Left ventricle myocardium inferior (tissue), 1 donor: ENCODE results near the gene CSF3. TPM values are rescaled to one million over a fixed set of nuclear protein-coding genes. Genes with fewer than 3 reads are reported as not detected.

ENCODE experiments used
- DNase-seq: peaks from one replicate; pipeline ENCODE4 v3.0.0-alpha.2; 2020
- H3K27ac ChIP-seq: fragments of 200-600 bp; replicated peaks from 2 replicates; pipeline ENCODE4 v1.8.0; 2021
- H3K27me3 ChIP-seq: fragments of 200-600 bp; 2 replicates; pipeline ENCODE4 v1.8.0; 2021; ENCODE audit warnings: low read depth
- H3K36me3 ChIP-seq: fragments of 200-600 bp; 2 replicates; pipeline ENCODE4 v1.8.0; 2021
- H3K4me1 ChIP-seq: fragments of 200-600 bp; 2 replicates; pipeline ENCODE4 v1.8.0; 2021
- H3K4me3 ChIP-seq: fragments of 200-600 bp; 2 replicates; pipeline ENCODE4 v1.8.0; 2021; ENCODE audit warnings: mild to moderate bottlenecking, moderate library complexity
- H3K9me3 ChIP-seq: fragments of 200-600 bp; replicated peaks from 2 replicates; pipeline ENCODE4 v1.8.0; 2021
- CTCF ChIP-seq: fragments of 200-600 bp; IDR thresholded peaks from 2 replicates; pipeline ENCODE4 v1.8.0; 2021; ENCODE audit warnings: antibody characterized with exemption, mild to moderate bottlenecking, borderline replicate concordance
- intact Hi-C: fragments of 100-400 bp; cut with micrococcal nuclease; formaldehyde crosslinking; loops from one replicate; pipeline ENCODE4 v1.11.0; 2022
- total RNA-seq: library from RNA; stranded (reverse); fragmentation: NEBNext Ultra II Directional; extraction: Animal tissue kit (Norgen Biotek cat#: 25700); gene quantifications from one replicate; pipeline ENCODE4 v1.2.1, GENCODE V29; 2021
- donor health status: DM: no; HTN: yes; CAD: no; lungs with severe emphysema.

The CSF3 gene
- total RNA-seq, 1 donor from 2014 or later: not detected

DNA sequence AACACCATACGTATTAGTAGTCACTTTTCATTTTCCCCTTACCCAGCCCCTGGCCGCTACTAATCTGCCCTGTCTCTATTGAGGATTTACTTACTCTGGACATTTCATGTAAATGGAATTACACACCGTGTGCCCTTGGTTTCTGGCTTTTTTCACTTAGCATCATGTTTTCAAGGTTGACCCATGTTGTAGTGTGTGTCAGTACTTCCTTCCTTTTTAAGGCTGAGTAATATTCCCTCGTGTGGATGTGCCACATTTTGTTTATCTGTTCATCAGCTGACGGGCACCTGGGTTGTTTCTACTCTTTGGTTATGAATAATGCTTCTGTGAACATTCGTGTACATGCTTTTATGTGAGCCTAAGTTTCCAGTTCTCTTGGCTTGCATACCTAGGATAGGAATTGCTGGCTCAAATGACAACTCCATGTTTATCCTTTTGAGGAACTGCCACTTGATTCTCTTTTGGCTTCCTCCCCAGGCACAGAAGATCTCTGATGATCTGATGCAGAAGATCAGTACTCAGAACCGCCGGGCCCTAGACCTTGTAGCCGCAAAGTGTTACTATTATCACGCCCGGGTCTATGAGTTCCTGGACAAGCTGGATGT, 26.9 kb upstream of the CSF3 start:
- intact Hi-C loops: no loop called here
- Histone ChIP-seq H3K4me3 (no peak overlapping the region), H3K9me3 (no peaks in the 10 kb centered on the region), H3K27ac (no peak overlapping the region), H3K27me3 (no peaks in the 10 kb centered on the region), H3K4me1 (peaks cover 4% of the 10 kb centered on the region), H3K36me3 (peaks cover 93% of the 10 kb centered on the region)
- TF ChIP-seq CTCF: no peak
- no peak for DNase-seq

DNA sequence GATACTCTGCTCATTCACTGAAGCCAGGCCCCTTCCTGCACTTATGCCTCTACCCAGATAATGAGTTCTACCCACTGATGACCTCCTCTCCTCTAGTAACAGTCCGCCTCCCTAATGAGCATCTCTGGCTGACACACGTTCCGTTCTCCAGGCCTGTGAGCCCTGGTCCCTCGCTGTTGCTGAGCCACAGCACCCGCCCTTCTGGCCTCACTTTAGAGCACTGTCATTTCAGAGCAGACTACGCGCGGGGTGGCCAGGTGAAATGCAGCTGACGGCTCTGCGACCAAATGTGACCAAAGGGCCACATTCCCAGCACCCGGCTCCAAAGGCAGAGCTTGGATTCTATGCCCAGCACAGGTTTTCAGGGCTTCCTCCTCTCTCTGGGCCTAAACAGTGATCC, 20.8 kb upstream of the CSF3 start:
- no peak overlapping the region for H3K27ac ChIP-seq
- no peak for DNase-seq
- no peaks in the 10 kb centered on the region for H3K9me3 ChIP-seq
- H3K27me3 ChIP-seq: no peaks in the 10 kb centered on the region
- intact Hi-C loops: no loop called here
- H3K4me1 ChIP-seq: peaks cover 12% of the 10 kb centered on the region
- no peak overlapping the region for H3K4me3 ChIP-seq
- TF ChIP-seq CTCF: no peak
- H3K36me3 ChIP-seq: peaks cover 93% of the 10 kb centered on the region

- H3K36me3 ChIP-seq: peaks cover 83% of the 10 kb centered on the region
- no peaks in the 10 kb centered on the region for H3K27me3 ChIP-seq
- H3K27ac ChIP-seq: no peak overlapping the region
- peaks cover 12% of the 10 kb centered on the region for H3K4me1 ChIP-seq
- intact Hi-C loops: no loop called here
- no peaks in the 10 kb centered on the region for H3K9me3 ChIP-seq
- H3K4me3 ChIP-seq: no peak overlapping the region
- no peak for DNase-seq
- no peak for TF ChIP-seq CTCF
Measured at GRCh38 chr17:39995438-39995837, 19.8 kb upstream of the CSF3 start.

DNA sequence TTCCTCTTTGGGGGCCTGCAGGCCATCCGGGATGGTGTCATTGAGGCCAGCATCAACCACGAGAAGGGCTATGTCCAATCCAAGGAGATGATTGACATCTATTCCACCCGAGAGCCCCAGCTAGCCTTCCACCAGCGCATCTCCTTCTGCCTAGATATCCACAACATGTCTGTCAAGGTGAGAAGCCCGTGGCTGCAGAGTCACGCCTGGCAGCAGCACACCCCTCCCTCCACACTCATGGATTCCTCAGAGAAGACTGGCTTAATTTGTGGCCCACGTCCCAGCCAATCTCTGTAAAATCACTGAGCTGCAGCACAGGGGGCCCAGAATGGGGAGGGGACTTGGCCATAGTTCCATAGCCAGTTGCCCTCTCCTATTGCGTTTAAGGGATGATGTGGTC, 19.1 kb upstream of the CSF3 start:
- no peak for TF ChIP-seq CTCF
- peaks cover 12% of the 10 kb centered on the region for H3K4me1 ChIP-seq

DNA sequence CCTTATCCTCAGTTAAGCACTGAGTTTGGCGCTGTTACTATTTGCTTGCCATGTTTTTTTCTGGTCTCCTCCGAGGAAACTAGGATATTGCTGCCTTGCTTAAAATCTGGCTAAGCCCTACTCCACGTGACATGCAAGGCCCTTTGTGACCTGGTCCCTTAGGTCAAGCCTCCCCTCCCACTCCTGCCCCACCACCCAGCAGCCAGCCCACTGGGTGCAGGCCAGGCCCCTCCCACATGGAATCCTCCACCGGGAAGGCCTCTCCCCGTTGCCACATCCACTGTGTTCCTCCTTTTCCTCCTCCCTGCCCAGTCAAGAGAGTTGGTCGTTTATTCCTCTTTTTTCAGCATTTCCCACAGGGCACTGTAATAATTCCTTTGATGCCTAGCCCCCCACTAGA, 18.4 kb upstream of the CSF3 start:
- intact Hi-C loops: no loop called here
- Histone ChIP-seq H3K27me3 (no peaks in the 10 kb centered on the region), H3K9me3 (no peaks in the 10 kb centered on the region), H3K36me3 (peaks cover 69% of the 10 kb centered on the region), H3K4me3 (no peak overlapping the region), H3K4me1 (peaks cover 12% of the 10 kb centered on the region), H3K27ac (peak overlapping the region; percentile 48)
- no peak for TF ChIP-seq CTCF
- DNase-seq: peak; percentile 52

More for the DNA sequence above, 19.1 kb upstream of the CSF3 start:
- intact Hi-C loops: no loop called here
- no peaks in the 10 kb centered on the region for H3K9me3 ChIP-seq
- peak overlapping the region; percentile 48 for H3K27ac ChIP-seq
- H3K4me3 ChIP-seq: no peak overlapping the region
- H3K36me3 ChIP-seq: peaks cover 75% of the 10 kb centered on the region
- no peak for DNase-seq
- H3K27me3 ChIP-seq: no peaks in the 10 kb centered on the region
